K562 (cell line): ENCODE measurements around the gene FAM3C. TPM values are rescaled to one million over a fixed set of nuclear protein-coding genes. Genes with fewer than 3 reads are reported as not detected.

Experiments used
- C11orf30 ChIP-seq: fragments of 450-650 bp; IDR thresholded peaks from 2 replicates; pipeline ENCODE4 v1.6.1; 2016; ENCODE audit warnings: low read depth, mild to moderate bottlenecking
- MGA ChIP-seq: fragments of 450-650 bp; IDR thresholded peaks from 2 replicates; pipeline ENCODE4 v1.6.1; 2016; ENCODE audit warnings: mild to moderate bottlenecking, moderate library complexity
- ZNF407 ChIP-seq: fragments of 450-650 bp; IDR thresholded peaks from 2 replicates; pipeline ENCODE4 v1.6.1; 2016; ENCODE audit warnings: low read depth
- polyA plus RNA-seq, 8 experiments: library from polyadenylated mRNA; depleted of rRNA in 4 of 8; stranded (reverse) in 5 of 8; unstranded in 3 of 8; fragments of >200 nt; fragmentation: Nextera tagmentation in 2 of 8; fragmentation: Illumina TruSeq in 1 of 8; extraction: Ambion mirVana in 2 of 8; extraction: Trizol in 1 of 8; gene quantifications; 2 replicates each; pipeline versions ENCODE4 v1.2.1 to v1.2.3, GENCODE V29; 2011 to 2014; ENCODE audit warnings: inconsistent platforms in 1 of 8, missing spikeins in 1 of 8
- total RNA-seq, 7 experiments: library from RNA; depleted of rRNA in 6 of 7; stranded (reverse); fragments of >200 nt in 6 of 7; fragmentation: Illumina TruSeq in 2 of 7; extraction: Trizol in 2 of 7; gene quantifications; 2 replicates each; pipeline versions ENCODE4 v1.2.1 to v1.2.3, GENCODE V29; 2011 to 2021; ENCODE audit warnings: low replicate concordance in 1 of 7
- TF ChIP-seq, protein P1 (sequence below): fragments of 450-650 bp; formaldehyde crosslinking; IDR thresholded peaks from 2 replicates; pipeline ENCODE4 v1.4.0; 2020; ENCODE audit warnings: mild to moderate bottlenecking, moderate library complexity
- TF ChIP-seq, protein P2 (sequence below), 2 experiments: fragments of 450-650 bp; IDR thresholded peaks; 2 replicates each; pipeline ENCODE4 v1.6.1; 2016

Gene FAM3C
- total and polyA plus RNA-seq, 9 of the 15 experiments (the other 6 are each of a cell fraction or from before 2014, with no cell fraction given) = 10.6 to 42.6 (median 30.0) TPM

DNA sequence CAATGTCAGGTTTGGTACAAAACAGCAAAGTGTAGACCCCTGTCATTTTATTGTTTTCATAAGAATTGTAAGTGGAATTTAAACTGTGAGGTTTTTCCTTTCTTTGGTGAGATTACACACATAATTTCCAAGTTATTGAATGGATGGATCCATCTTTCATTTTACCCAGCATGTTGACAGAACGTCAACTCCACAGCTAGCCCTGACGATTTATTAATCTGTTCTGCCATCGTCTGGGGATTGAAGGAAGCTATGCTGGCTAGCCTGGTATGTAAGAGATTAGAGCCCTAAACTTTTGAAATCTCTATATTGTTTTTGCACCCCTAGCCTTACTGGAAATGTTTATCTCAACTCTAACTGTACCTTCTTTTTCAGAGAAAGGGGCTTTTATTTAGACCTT lies 58.7 kb downstream of the FAM3C start (continued):
- no peak for TF ChIP-seq MGA
- TF ChIP-seq C11orf30 = no peak
- TF ChIP-seq ZNF407 = no peak
- TF ChIP-seq, protein P1, sequence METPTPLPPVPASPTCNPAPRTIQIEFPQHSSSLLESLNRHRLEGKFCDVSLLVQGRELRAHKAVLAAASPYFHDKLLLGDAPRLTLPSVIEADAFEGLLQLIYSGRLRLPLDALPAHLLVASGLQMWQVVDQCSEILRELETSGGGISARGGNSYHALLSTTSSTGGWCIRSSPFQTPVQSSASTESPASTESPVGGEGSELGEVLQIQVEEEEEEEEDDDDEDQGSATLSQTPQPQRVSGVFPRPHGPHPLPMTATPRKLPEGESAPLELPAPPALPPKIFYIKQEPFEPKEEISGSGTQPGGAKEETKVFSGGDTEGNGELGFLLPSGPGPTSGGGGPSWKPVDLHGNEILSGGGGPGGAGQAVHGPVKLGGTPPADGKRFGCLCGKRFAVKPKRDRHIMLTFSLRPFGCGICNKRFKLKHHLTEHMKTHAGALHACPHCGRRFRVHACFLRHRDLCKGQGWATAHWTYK (CRISPR knock-in tag) = no peak
- TF ChIP-seq, protein P2, sequence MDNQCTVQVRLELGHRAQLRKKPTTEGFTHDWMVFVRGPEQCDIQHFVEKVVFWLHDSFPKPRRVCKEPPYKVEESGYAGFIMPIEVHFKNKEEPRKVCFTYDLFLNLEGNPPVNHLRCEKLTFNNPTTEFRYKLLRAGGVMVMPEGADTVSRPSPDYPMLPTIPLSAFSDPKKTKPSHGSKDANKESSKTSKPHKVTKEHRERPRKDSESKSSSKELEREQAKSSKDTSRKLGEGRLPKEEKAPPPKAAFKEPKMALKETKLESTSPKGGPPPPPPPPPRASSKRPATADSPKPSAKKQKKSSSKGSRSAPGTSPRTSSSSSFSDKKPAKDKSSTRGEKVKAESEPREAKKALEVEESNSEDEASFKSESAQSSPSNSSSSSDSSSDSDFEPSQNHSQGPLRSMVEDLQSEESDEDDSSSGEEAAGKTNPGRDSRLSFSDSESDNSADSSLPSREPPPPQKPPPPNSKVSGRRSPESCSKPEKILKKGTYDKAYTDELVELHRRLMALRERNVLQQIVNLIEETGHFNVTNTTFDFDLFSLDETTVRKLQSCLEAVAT (IDR thresholded peaks at IDR 0.05) = no peak
